Suppressor macrophage treated with lipopolysaccharide for 1 hour (primary cell): ENCODE data around the gene TUBGCP2.

Experiments used
- DNase-seq, 3 donors: peaks; one replicate each; pipeline ENCODE4 v3.0.0-alpha.2; 2020 to 2022

TUBGCP2 gene

DNA sequence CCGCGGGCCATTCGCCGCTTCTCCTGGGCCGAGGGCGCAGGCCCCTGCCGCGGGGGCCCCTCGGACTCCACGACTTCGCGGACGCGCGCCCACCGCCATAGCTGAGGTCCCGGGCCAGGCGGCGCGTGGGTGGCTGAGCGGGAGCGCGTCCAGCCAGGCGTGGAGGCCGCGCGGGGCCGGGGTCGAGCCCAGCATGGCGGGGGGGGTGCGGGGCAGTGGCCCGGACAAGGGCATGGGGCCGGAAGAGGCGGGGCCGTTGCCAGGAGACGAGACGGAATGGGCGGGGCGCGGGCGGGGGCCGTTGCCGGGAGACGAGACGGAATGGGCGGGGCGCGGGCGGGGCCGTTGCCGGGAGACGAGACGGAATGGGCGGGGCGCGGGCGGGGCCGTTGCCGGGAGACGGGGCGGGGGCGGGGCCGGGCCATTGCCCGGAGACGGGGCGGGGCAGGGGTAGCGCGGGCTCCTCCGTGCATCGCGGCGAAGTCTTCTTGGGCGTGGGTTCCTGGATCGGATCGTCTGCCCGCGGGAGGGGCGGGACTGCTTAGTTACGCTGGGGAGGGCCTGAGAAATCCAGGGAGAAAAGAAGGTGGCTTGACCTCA lies 46.8 kb downstream of the TUBGCP2 start:
- peak; percentile 76 to 93 (median 84) for DNase-seq

DNA sequence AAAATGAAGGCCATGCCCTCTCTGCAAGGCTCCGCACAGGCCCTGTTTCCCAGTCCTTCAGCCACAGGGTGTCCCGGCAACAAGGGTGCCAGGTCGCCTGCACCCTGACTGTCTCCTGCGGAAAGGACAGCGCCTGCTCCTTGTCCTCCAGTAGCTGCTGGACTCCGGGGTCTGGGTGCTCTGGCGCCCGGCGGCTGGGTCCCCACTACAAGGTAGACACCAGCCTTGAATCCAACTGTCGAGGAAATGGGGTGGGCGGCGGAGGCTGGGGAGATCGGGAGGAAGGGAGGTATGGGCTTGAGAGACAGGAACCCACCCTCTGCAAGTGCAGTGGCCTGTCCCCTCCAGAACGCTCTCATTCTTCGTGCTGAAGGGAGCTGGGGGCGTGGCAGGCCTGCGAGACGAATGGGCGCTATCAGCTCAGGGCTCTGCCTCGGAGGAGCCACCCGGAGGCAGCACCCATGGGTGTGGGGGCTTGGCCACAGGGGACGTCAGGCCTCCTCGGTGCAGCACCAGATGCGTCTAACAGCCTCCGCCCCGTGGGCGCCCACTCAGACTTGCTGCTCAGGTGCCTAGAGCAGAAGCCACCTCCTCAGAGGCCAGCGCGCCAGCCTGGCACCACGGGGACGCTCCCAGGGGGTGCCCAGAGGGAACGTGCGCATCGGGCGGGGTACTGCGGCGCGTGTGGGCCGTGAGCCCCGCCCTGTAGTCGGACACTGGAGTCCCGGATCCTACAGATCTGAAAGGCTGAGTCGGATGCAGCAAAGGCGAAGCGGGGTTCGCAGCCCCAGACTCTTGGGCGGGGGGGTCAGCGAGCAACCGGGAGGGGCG lies 47.6 kb downstream of the TUBGCP2 start:
- DNase-seq = peak; percentile 67 to 87 (median 77)

DNA sequence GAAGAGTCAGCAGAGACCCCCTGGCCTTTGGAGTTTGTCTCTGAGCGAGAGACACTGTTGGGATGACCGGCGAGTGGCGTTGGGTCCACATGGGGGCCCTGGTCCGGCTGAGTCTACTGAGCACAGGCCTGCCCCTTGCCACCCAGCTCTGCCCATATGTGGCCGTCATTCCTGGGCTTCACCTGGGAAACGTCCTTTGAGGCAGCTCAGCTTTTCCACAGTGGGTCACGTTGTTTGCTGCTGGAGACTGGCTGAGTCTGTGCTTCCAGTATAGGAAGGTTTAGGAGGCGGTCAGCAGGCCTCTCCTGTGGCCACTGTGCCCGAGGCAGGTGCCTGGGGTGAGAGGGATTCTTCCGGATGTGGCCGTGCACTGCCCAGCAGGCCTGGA lies 49.1 kb downstream of the TUBGCP2 start:
- no peak for DNase-seq

DNA sequence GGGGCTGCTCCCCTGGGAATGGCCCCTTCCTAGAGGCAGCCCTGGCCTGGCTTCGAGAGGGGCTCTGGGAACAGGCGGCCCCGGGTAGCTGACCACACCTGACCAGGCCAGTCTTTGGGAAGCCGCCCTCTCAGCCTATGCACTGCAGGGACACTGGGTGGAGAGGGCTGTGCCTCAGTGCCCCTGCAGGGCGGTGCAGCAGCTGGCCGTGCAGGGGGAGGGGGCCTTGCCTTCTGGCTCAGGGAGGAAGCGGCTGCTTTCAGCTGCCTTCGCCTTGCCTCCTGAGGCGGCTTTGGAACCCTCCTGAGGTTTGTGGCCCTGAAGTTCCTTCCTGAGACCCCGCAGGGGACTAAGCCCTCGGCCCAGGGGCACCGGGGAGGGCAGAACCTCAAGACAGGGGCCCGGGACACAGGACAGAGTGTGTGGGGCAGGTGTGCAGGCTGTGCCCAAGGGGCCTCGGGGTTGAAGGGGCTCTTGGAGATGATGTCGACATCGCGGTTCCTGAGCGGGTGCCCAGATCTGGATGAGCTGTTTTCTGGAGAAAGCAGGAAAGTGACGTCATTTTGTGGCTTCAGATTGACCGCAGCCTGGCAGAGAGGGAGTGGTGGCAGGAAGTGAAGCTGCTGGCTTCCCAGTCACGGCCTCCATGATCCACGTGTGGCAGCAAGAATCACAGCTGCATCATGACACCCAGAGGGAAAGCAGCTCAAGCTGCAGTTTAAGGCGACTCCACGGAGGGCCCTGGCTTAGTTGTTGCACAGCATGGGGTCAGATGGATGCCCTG lies 49.7 kb downstream of the TUBGCP2 start:
- DNase-seq = peak; percentile 96 to 100 (median 99)

DNA sequence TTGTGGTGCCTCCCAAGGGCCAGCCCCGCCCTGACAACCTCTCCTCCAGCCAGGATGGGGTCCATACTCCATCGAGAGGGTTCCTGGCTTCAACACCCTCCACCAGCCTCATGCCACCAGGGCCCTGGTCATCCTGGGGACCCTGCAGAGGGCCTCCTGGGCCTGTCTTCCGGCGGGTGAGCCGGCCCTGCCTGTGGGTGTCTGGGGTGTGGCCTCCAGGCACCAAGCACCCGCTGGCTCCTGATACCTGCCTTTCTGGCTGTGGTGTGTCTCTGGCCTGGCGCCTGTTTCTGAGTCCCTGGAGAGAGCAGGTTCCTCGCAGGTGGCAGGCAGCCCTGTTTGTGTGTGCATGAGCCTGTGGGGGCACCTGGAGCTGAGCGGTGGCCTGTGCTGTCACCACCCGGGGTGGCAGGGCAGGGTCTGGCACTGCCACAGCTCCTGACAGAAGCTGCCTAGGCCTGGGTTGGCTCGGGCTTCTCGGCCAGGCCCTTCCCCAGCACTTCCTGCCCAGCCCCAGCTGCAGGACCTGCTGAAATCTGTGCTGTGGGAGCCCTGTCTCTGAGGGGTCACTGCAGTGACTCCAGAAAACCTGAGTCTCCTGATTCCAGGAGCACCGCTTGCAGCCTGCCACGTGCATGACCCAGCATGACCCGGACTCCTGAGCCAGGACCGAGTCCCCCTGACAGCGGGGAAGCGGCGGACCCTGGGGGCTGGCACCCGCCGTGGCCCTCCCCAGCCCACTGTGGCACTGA lies 50.4 kb downstream of the TUBGCP2 start:
- peak in 1 of 3 donors; percentile 40 for DNase-seq

DNA sequence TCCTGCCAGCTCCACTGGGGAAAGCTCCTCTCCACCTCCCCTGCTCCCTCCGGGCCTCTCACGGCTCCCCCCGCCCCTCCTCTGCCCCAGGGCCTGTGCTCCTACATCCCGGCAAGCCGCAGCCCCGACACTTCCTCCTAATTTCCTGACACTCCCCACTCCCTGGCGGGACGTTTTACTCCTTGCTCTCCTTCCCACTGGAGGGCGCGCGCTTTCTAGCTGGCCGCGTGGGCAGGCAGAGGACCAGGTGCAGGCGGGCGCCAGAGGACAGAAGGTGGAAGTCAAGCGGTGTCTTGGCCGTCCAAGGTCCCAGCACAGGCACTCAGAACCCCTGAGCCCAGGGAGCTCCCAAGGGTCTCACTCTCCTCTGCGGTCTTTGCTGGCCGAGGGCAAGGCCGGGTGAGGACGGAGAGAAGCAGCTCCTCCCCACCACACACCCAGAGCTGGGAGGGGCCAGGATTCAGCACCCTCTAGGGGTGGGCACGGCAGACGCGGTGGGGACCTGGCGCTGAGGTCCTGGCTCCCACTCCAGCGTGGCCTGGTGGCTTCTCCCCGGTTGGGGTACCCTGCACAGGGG lies 51.1 kb downstream of the TUBGCP2 start:
- peak; percentile 66 to 83 (median 69) for DNase-seq

DNA sequence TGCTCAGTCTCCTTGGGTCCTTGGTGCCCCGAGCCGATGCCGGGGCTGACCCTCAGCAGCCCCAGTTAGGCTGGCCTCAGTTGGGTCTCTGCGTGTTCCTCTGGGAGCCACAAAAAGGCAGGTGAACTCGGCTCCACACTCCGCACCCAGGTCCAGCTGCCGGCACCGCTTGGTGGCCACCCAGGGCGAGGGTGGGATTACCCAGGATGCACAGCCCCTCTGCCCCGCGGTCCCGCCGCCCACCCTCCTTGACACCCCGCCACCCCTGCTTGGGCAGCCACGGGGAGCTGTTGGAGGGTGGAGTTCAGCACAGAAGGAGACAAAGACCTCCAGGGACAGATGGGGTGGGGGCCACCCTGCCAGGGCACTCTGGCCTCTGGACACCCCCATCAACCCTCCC lies 53.3 kb downstream of the TUBGCP2 start:
- DNase-seq = no peak

DNA sequence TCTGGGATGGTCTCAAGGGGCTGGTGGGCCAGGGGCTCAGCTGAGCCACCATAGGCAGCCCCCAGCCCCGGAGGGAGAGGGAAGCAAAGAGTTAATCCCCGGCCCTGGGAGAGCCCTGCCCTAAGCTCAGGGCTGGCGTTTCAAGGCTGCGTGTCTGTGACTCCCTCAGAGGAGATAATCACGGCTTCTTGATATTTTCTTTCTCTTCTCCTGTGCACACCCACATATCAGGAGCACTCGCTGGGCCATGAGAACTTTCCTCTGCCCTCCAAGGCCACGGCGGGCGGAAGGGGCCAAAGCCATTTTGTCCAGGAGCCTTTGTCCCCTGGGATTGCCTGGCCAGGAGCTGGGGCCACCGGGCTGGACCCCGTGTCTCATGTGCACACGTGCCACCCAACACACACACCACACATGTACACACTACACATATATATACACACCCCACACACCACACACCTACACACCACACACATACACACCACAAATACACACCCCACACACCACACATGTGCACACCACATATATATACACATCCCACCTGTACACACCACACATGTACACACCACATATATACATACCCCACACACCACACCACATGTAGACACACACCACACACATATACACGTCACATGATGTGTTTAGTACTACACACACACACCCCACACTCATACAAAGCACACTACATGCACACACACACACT lies 54.1 kb downstream of the TUBGCP2 start:
- no peak for DNase-seq

DNA sequence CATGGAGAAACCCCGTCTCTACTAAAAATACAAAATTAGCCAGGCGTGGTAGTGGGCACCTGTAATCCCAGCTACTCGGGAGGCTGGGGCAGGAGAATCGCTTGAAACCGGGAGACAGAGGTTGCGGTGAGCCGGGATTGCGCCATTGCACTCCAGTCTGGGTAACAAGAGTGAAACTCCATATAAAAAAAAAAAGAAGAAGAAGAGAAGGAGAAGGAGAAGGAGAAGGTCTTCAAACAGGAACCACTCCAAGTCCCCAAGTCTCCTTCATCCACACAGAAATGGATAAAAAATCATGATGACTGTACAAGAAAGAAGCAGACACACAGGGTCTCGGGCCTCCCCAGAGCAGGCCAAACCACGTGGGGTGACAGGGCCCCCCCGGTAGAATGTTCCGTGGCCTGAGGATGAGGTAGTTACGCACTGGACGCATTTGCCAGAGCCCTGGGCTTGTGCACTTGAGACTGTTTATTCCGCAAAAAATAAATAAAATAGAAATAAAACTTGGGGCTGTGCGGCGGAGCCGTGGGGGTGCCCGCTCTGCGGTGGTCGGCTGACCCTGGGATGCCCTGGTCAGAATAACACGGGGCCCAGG lies 55.2 kb downstream of the TUBGCP2 start:
- peak in 2 of 3 donors; percentile 31 to 65 for DNase-seq

DNA sequence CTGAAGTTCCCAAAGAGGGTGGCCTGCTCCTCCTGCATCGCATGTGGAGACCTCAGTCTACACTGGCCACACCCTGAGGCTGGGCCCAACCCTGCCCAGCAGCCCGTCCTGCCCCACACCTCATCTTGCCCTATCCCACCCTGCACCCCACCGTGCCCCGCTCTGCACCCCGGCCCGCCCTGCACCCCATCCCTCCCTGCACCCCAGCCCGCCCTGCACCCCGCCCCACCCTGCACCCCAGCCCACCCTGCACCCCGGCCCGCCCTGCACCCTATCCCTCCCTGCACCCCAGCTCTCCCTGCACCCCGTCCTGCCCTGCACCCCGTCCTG lies 56.5 kb downstream of the TUBGCP2 start:
- no peak for DNase-seq

DNA sequence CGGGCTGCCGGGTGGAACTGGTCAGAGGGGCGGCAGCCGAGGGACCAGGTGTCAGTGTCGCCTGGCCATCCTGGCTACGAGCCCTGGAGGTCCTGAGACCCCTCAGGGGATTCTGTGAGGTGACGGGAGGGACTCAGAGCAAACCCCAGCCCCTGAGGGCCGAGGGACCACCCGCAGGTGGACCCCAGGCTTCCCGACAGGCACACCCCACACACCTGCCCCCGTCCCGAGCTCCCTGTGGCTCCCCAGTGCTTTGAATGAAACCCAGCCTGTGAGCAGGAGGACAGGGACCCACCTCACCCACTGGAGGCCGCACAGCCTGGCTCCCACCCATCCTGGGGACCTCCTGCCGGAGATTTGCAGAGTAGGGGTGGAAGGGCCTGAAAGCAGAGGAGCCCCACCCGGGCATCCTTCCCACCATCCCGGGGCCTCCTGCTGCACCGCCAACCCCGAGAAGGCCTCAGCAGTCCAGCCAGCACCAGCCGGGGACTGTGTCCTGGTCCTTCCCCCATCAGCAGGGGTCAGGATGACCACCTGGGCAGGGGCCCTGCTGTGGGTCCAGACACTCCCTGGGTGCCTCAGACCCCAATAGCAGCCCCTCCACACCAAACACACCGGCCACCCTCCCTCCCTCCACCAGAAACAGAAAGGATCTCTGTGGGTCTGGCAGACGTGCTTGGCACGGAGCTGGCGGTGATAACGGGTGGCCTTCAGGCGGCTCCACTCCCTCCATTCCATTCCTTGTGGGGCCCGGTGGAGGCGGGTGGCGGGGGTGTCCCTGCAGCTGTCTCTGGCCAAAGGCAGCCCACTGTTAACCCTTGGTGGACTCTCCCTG lies 57.1 kb downstream of the TUBGCP2 start:
- DNase-seq = no peak

DNA sequence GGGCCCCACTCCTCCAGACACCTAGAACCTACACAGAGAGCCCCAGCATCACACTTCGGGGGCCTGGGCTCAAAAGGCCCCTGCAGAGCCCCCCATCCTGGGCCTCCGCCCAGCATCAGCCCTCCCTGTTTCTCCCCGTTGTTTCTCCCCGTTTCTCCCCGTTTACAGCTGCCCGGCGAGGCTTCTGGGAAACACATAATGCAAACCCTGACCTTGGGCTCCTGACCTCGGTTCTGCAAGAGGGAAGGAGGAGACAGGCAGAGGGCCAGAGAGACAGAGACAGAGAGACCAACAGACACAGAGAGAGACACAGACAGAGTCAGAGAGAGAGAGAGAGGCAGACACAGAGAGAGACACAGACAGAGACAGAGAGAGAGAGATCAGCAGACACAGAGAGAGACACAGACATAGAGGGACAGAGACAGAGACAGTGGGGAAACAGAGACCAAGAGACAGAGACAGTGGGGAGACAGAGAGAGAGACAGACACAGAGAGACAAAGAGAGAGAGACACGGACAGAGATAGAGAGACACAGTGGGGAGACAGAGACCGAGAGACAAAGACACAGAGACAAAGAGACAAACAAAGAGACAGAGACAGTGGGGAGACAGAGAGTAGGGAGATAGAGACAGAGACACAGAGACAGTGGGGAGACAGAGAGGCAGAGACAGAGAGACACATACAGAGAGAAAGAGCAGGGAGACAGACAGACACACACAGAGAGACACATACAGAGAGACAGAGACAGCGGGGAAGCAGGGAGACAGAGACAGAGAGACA lies 58.5 kb downstream of the TUBGCP2 start:
- DNase-seq = no peak

DNA sequence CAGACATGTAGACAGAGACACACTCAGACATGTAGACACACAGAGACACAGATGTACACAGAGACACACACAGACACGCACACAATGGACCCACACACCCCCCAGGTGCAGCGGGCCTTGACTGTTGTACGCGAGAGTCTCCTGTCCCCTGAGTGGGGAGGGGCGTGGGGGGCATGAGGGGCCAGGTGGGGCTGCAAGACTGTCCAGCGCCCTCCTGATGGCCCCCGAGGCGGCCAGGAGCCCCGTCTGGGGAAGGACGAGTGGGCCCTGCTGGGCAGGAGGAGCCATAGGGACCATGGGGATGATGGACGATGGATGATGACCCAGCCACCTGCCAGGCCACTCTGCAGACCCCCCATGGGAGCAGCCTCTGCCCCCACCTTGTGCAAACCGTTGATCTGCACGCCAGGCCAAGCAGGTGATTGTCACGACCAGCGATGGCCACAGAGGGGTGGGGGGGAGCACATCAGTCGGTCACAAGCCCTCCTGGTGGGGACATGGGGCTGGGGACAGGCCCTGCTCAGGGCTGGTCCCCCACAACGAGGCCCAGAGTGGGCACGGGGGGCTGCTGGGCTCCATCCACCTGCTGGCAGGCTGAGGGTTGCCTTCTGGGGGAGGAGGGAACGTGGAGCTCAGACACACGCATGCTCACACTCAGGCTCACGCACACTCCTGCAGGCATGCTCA lies 59.4 kb downstream of the TUBGCP2 start:
- no peak for DNase-seq

DNA sequence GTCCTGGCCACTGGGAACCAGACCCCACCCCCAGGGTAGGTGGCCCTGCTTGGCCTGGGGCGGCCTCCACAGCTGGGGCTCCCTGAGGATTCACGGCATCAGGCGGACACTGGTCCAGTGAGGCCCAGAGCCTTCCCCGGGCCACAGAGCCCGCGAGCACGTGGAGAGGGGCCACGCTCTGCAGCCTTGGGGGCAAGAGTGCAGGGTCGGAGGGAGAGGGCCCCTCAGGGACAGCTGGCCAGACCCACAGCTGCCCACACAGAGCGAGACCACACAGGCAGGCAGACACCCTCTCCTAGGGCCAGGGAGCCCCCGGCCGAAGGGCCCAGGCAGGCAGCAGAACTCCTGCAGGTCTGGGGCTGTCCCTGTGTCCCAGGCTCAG lies 60.3 kb downstream of the TUBGCP2 start:
- DNase-seq = no peak

DNA sequence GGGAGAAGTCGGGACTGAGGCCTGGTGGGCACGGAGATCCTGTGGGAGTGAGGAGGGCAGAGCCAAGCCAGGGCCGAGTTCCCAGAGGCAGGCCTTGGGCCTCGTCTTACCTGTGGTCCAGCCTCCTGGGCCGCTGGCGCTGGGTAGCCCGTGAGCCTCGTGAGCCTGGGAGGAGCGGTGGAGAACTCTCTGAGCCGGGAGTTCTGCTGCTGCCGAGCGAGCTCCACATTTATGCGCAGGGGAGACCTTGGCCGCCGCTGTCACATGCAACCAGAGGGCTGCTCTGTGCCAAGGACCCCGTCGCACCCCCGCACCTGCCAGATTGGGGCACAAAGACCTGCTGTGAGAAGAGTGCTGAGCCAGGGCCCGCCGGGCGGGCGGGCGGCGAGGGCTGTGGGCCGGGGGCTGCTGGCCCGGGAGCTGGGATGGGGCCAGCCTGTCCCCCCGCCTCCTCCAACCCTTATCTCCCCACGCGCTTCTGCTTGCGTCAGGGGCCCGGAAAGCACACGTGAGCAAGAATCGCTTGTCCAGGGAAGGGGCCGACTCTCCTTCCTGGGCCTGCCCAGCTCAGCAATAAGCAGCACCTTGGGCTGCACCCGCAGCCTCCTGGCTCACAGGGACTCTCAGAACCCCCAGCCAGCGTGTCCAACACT lies 60.9 kb downstream of the TUBGCP2 start:
- DNase-seq = no peak

DNA sequence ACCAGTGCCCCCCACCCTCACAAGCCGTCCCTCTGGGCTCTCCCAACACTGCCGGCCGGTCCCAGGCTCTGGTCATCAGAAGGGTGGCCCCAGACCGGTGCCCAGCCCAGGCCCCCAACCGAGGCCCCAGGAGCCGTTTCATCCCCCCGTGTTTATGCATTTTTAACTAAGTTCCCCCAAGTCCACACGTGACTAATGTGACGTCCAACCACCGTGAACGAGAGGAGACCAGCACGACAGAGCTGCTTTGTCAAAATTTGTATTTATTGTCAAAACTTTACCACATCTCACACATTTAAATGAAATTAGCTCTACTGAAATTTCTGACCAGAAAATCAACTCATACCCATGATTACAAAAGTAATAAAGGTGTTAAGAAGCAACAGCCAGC lies 62.4 kb downstream of the TUBGCP2 start:
- no peak for DNase-seq

DNA sequence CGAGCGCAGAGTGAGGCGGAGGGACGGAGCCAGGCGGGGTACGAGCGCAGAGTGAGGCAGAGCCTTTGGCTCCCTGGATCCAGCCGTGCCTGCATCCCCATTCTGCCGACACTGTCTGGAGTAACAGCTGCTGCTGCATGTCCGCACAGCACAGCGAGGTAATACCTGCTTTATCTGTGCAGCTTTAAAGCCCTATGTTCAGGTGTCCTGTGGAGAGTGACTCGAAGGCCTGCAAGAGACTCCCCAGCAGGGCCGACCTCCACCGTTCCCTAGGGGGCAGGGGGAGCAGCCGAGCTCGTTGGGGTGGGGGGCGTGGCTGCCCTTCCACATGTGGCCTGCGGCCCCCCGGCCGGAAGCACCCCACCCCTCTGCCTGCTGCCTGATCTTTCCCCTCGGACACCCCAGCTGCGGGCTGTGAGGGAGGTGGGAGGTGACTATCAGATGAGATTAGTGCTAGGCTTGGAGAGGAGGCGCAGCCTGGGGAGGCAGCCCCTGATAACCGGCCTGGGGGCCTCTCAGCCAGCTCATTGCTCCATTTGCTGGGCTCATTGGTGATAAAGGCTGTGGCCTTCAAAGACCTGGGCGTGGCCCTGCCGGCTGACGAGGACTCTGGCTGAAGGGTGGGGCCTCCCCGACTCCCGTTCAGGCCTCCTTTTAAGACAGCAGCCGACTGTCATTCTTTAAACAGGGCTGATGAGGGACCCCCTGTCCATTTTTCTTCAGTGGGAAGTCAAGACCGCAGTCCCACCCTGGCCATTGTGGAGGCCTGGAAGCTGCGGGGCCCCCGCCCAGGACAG lies 63.0 kb downstream of the TUBGCP2 start:
- DNase-seq = no peak

DNA sequence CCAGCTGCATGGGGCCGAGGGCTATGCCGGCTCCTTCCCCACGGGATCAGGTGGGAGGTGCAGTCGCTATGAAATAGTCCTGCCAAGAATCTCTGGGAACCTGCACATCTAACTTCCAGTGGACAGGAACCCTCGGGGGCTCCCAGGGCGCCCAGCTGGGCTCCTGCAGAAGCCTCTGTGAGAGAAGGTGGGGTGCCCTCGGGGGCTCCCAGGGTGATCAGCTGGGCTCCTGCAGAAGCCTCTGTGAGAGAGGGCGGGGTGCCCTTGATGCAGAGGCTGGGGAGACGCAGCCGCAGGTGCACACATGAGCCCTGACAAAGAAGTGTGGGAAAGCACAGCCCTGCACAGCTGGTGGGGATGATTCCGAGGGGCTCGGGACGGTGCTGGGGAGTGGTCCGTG lies 65.1 kb downstream of the TUBGCP2 start:
- DNase-seq = no peak
